GM23248 (cell line): ENCODE measurements around the gene C17orf114.

Experiments used
- EZH2 ChIP-seq: fragments of 200-600 bp; sonication (generic); IDR thresholded peaks from 2 replicates; pipeline ENCODE4 v1.6.1; 2018; ENCODE audit warnings: antibody characterized with exemption, mild to moderate bottlenecking; ENCODE audit not compliant: insufficient read depth, poor library complexity, severe bottlenecking
- EZH2phosphoT487 ChIP-seq: fragments of 200-600 bp; sonication (generic); IDR thresholded peaks from 2 replicates; pipeline ENCODE4 v1.6.1; 2018; ENCODE audit warnings: antibody characterized with exemption, moderate library complexity, mild to moderate bottlenecking, low read depth; ENCODE audit not compliant: insufficient read depth

- TF ChIP-seq EZH2 (no peak), EZH2phosphoT487 (no peak)
Measured at GRCh38 chr17:4823373-4824089, 21.4 kb upstream of the C17orf114 start.
